ENCODE measurements around the gene CCDC141.

The CCDC141 gene

GRCh38 chr2:178863856-178864620 is 185.9 kb downstream of the CCDC141 start:
- H3K9me3 ChIP-seq = no peaks in the 10 kb centered on the region
- H3K4me3 ChIP-seq (ENCODE audit: low read depth in 1 of 2, low read length in 1 of 2) = no peak overlapping the region
- peaks cover 3% of the 10 kb centered on the region for H3K27me3 ChIP-seq
- no peak overlapping the region for H3K27ac ChIP-seq
- H3K36me3 ChIP-seq = no peaks in the 10 kb centered on the region
- H3K4me1 ChIP-seq (ENCODE audit: control insufficient read depth in 1 of 2, insufficient read depth in 1 of 2, low read depth in 1 of 2, low read length in 1 of 2) = no peaks in the 10 kb centered on the region
- no peak for TF ChIP-seq CTCF (IDR thresholded peaks at IDR 0.05)

- TF ChIP-seq CTCF (IDR thresholded peaks at IDR 0.05) = no peak
Observed at GRCh38 chr2:178863130-178863855, 186.6 kb downstream of the CCDC141 start.

GRCh38 chr2:178860551-178860950 is 189.4 kb downstream of the CCDC141 start:
- no peaks in the 10 kb centered on the region for H3K9me3 ChIP-seq
- TF ChIP-seq CTCF (IDR thresholded peaks at IDR 0.05) = no peak
- H3K4me1 ChIP-seq (ENCODE audit: control insufficient read depth in 1 of 2, insufficient read depth in 1 of 2, low read depth in 1 of 2, low read length in 1 of 2) = no peaks in the 10 kb centered on the region
- no peaks in the 10 kb centered on the region for H3K36me3 ChIP-seq
- H3K27ac ChIP-seq = no peak overlapping the region
- no peak overlapping the region for H3K4me3 ChIP-seq (ENCODE audit: low read depth in 1 of 2, low read length in 1 of 2)
- H3K27me3 ChIP-seq = peaks cover 6% of the 10 kb centered on the region

More at GRCh38 chr2:178863130-178863855, 186.6 kb downstream of the CCDC141 start:
- H3K27me3 ChIP-seq = peaks cover 6% of the 10 kb centered on the region
- no peak overlapping the region for H3K4me3 ChIP-seq (ENCODE audit: low read depth in 1 of 2, low read length in 1 of 2)
- no peaks in the 10 kb centered on the region for H3K9me3 ChIP-seq
- H3K27ac ChIP-seq = no peak overlapping the region
- H3K36me3 ChIP-seq = no peaks in the 10 kb centered on the region
- no peaks in the 10 kb centered on the region for H3K4me1 ChIP-seq (ENCODE audit: control insufficient read depth in 1 of 2, insufficient read depth in 1 of 2, low read depth in 1 of 2, low read length in 1 of 2)

- TF ChIP-seq CTCF (IDR thresholded peaks at IDR 0.05) = no peak
- H3K27ac ChIP-seq = no peak overlapping the region
- no peak overlapping the region for H3K4me3 ChIP-seq (ENCODE audit: low read depth in 1 of 2, low read length in 1 of 2)
- H3K9me3 ChIP-seq = no peaks in the 10 kb centered on the region
- H3K27me3 ChIP-seq = peaks cover 6% of the 10 kb centered on the region
- no peaks in the 10 kb centered on the region for H3K36me3 ChIP-seq
- H3K4me1 ChIP-seq (ENCODE audit: control insufficient read depth in 1 of 2, insufficient read depth in 1 of 2, low read depth in 1 of 2, low read length in 1 of 2) = no peaks in the 10 kb centered on the region
Observed at GRCh38 chr2:178859730-178860129, 190.2 kb downstream of the CCDC141 start.

- Histone ChIP-seq H3K9me3 (no peaks in the 10 kb centered on the region), H3K27ac (no peak overlapping the region), H3K36me3 (no peaks in the 10 kb centered on the region), H3K4me1 (ENCODE audit: control insufficient read depth in 1 of 2, insufficient read depth in 1 of 2, low read depth in 1 of 2, low read length in 1 of 2) (no peaks in the 10 kb centered on the region), H3K4me3 (ENCODE audit: low read depth in 1 of 2, low read length in 1 of 2) (no peak overlapping the region), H3K27me3 (peaks cover 6% of the 10 kb centered on the region)
- TF ChIP-seq CTCF (IDR thresholded peaks at IDR 0.05) = no peak
Observed at GRCh38 chr2:178858896-178859625, 190.9 kb downstream of the CCDC141 start.
